ENCODE data around the gene AP1S1.
"Not testable (repeated sequence)": the region's sequence is repeated elsewhere in the genome, so short reads cannot be mapped to it uniquely, and the experiment has no call there.

Gene AP1S1

GRCh38 chr7:101153969-101154692, at the start of gene AP1S1:
AP1S1 (plus strand) TSS chr7:101154476; CDS start chr7:101154515, 39 bp downstream.
- FAIRE-seq (no peak), DNase-seq (ENCODE audit: insufficient read length, low spot score) (peak; percentile 85)

GRCh38 chr7:101104799-101105198, 49.5 kb upstream of the AP1S1 start:
- no peak for FAIRE-seq
- DNase-seq (ENCODE audit: insufficient read length, low spot score), result no peak

GRCh38 chr7:101105248-101105647, 49.0 kb upstream of the AP1S1 start:
- not testable (repeated sequence) for FAIRE-seq; DNase-seq (ENCODE audit: insufficient read length, low spot score)

GRCh38 chr7:101106386-101106785, 47.9 kb upstream of the AP1S1 start:
- no peak for DNase-seq (ENCODE audit: insufficient read length, low spot score)

GRCh38 chr7:101108330-101108857, 45.9 kb upstream of the AP1S1 start:
- FAIRE-seq (no peak), DNase-seq (ENCODE audit: insufficient read length, low spot score) (no peak)

More at GRCh38 chr7:101106386-101106785, 47.9 kb upstream of the AP1S1 start:
- FAIRE-seq, result no peak

GRCh38 chr7:101108961-101109360, 45.3 kb upstream of the AP1S1 start:
- FAIRE-seq (no peak), DNase-seq (ENCODE audit: insufficient read length, low spot score) (no peak)

- FAIRE-seq (no peak), DNase-seq (ENCODE audit: insufficient read length, low spot score) (no peak)
Measured at GRCh38 chr7:101109368-101109767, 44.9 kb upstream of the AP1S1 start.

GRCh38 chr7:101111261-101111660, 43.0 kb upstream of the AP1S1 start:
- DNase-seq (ENCODE audit: insufficient read length, low spot score) (no peak), FAIRE-seq (no peak)

GRCh38 chr7:101112233-101112632, 42.0 kb upstream of the AP1S1 start:
- DNase-seq (ENCODE audit: insufficient read length, low spot score), result no peak
- no peak for FAIRE-seq

- DNase-seq (ENCODE audit: insufficient read length, low spot score); FAIRE-seq: not testable (repeated sequence)
Measured at GRCh38 chr7:101113140-101113539, 41.1 kb upstream of the AP1S1 start.

- FAIRE-seq, result no peak
Measured at GRCh38 chr7:101113836-101114235, 40.4 kb upstream of the AP1S1 start.

GRCh38 chr7:101114492-101114891, 39.8 kb upstream of the AP1S1 start:
- DNase-seq (ENCODE audit: insufficient read length, low spot score) (no peak), FAIRE-seq (no peak)

More at GRCh38 chr7:101113836-101114235, 40.4 kb upstream of the AP1S1 start:
- no peak for DNase-seq (ENCODE audit: insufficient read length, low spot score)

- FAIRE-seq, result no peak
- no peak for DNase-seq (ENCODE audit: insufficient read length, low spot score)
Measured at GRCh38 chr7:101115215-101115614, 39.1 kb upstream of the AP1S1 start.

GRCh38 chr7:101116898-101117297, 37.4 kb upstream of the AP1S1 start:
- DNase-seq (ENCODE audit: insufficient read length, low spot score), result no peak
- FAIRE-seq, result no peak

GRCh38 chr7:101118856-101119255, 35.4 kb upstream of the AP1S1 start:
- FAIRE-seq, result no peak

GRCh38 chr7:101119876-101120275, 34.4 kb upstream of the AP1S1 start:
- FAIRE-seq (no peak), DNase-seq (ENCODE audit: insufficient read length, low spot score) (no peak)

More at GRCh38 chr7:101118856-101119255, 35.4 kb upstream of the AP1S1 start:
- DNase-seq (ENCODE audit: insufficient read length, low spot score), result no peak

- DNase-seq (ENCODE audit: insufficient read length, low spot score) (no peak), FAIRE-seq (no peak)
Measured at GRCh38 chr7:101120315-101120714, 34.0 kb upstream of the AP1S1 start.

- DNase-seq (ENCODE audit: insufficient read length, low spot score); FAIRE-seq: not testable (repeated sequence)
Measured at GRCh38 chr7:101121631-101121990, 32.7 kb upstream of the AP1S1 start.

- FAIRE-seq, result no peak
Measured at GRCh38 chr7:101121991-101122932, 32.0 kb upstream of the AP1S1 start.

GRCh38 chr7:101122933-101123702, 31.2 kb upstream of the AP1S1 start:
- FAIRE-seq (no peak), DNase-seq (ENCODE audit: insufficient read length, low spot score) (no peak)

More at GRCh38 chr7:101121991-101122932, 32.0 kb upstream of the AP1S1 start:
- DNase-seq (ENCODE audit: insufficient read length, low spot score), result no peak
